GM21423 (cell line): Measurements from ENCODE around the gene FAM24A.

ENCODE experiments used
- ATAC-seq: cut with Tn5 transposase; IDR thresholded peaks from one replicate; pipeline ENCODE4 v1.9.1; 2021; ENCODE audit warnings: mild to moderate bottlenecking, moderate library complexity; ENCODE audit not compliant: unreplicated experiment

Gene FAM24A

GRCh38 chr10:122930140-122930539, 19.7 kb downstream of the FAM24A start:
- ATAC-seq: no peak

- ATAC-seq: no peak
Observed at GRCh38 chr10:122931088-122931906, 20.9 kb downstream of the FAM24A start.

DNA sequence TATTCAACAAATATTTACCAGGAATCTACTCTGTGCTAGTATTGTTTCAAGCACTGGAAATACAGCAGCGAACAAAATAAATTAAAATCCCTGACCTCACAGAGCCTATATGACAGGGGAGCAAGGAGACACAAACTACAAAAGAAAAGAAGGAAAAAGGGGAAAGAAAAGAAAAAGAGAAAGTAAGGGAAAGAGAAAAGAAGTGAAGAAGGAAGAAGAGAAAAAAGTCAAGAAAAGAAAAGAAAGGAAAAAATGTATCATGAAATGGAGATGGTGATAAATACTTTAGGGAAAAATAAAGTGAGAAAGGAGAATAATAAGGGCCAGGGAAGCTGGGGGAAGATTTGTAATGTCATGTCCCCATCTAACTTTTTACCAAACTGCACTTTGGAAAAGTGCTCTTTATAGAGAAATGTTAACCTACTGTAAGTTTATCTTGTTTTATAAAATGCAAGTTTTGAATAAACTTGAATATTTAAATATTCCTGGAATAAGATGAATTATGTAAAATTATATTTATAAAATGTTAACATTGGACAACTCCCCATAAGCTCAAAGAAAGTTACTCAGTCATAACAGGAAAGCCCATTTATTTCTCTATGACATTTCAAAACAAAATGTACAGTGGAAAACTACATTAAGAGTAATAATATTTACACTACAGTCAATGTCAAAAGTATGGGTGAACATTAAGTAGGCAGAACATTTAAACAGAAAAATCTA, 28.9 kb downstream of the FAM24A start:
- ATAC-seq: no peak

GRCh38 chr10:122939856-122940543, 29.6 kb downstream of the FAM24A start:
- ATAC-seq: no peak

DNA sequence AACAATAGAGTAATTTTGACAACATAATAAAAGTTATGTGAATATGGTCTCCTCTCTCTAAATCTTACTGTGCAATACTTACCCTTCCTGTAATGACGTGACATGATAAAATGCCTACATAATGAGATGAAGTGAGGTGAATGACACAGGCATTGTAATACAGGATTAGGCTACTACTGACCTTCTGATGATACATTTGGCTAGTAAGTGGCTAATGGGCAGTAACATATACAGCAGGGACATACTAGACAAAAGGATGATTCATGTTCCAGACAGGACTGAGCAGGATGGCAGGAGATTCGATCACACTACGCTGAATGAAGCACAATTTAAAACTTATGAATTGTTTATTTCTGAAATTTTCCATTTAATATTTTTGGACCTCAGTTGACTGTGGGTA, 38.9 kb downstream of the FAM24A start:
- ATAC-seq: no peak

- ATAC-seq: peak; percentile 97
Observed at GRCh38 chr10:122953902-122954730, 43.7 kb downstream of the FAM24A start, which contains the start of gene C10orf88. C10orf88 (minus strand) TSS chr10:122954227; CDS start chr10:122954178, 49 bp downstream.

- no peak for ATAC-seq
Observed at GRCh38 chr10:122954731-122955050, 44.3 kb downstream of the FAM24A start.

DNA sequence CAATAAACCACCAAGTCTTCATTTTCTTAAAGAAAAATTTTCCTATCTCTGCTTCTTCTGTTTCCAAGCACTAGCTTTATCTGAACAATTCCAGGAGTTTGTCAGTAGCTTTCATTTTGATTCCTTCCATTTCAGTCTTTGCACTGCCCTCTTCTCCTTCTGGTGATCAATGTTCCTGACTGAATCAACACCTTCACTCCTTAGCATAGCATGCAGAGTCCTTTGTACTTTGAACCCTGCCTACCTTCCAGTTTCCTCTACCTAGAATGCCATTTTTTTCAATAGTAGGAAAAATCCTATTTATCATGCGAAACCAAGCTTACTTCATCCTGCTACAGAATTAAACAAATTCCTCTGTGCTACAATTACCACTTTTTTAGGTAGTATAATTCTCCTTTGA, 45.5 kb downstream of the FAM24A start:
- ATAC-seq: no peak

DNA sequence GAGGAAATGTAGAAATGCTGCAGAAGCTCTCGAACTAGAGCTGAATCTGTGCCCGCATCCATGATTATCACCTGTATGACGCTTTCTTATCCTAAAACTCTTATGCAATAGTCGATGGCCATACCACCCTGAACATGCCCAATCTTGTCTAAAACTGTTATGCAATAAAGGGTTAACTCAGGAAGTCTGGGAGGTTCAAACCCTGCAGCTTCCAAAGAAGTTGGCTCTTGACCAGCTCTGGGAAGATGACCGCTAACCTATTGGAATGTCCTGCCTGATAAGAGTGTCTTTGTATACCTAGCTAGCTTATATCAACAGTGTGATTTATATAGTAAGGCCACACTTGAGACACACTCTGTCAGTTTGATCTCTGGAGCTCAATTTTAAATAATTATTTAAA, 47.1 kb downstream of the FAM24A start:
- ATAC-seq: no peak

DNA sequence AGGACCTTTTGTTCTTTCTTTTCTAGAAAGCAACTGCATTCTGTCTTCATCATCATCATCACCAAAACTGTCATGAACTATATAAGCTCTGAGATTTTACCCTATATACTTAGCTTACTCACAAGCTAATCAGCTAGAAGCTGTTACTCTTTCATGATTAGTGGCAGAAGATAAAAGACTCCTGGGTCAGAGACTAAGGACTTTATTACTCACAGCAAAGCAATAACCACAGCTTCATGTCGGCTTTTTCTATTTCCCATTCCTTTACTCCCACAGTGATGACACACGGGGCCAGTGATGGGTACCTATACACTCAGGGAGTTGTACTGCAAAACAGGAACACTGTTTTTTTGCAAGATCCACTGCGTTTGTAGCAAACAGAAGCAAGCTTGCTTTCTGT, 52.0 kb downstream of the FAM24A start:
- ATAC-seq: no peak
